ENCODE results near the gene SPAG16.

DNA sequence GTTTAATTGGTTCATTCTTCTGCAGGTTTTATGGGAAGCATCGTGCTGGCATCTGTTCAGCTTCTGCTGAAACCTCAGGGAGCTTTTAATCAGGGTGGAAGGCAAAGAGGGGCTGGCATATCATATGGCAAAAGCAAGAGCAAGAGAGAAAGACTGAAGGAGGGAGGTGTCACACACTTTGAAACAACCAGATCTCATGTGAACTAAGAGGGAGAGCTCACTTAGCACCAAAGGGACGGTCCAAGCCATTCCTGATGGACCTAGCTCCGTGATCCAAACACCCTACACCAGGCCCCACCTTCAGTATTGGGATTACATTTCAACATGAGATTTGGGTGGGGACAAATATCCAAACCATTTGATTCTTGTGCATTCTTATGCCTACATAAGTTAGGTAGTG is 563.1 kb downstream of the SPAG16 start:
- TF ChIP-seq, protein P1, sequence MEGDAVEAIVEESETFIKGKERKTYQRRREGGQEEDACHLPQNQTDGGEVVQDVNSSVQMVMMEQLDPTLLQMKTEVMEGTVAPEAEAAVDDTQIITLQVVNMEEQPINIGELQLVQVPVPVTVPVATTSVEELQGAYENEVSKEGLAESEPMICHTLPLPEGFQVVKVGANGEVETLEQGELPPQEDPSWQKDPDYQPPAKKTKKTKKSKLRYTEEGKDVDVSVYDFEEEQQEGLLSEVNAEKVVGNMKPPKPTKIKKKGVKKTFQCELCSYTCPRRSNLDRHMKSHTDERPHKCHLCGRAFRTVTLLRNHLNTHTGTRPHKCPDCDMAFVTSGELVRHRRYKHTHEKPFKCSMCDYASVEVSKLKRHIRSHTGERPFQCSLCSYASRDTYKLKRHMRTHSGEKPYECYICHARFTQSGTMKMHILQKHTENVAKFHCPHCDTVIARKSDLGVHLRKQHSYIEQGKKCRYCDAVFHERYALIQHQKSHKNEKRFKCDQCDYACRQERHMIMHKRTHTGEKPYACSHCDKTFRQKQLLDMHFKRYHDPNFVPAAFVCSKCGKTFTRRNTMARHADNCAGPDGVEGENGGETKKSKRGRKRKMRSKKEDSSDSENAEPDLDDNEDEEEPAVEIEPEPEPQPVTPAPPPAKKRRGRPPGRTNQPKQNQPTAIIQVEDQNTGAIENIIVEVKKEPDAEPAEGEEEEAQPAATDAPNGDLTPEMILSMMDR (IDR thresholded peaks at IDR 0.05; ENCODE audit: insufficient read depth, low read length), result no peak
- TF ChIP-seq GABPA (IDR thresholded peaks at IDR 0.05; ENCODE audit: low read depth), result no peak
- TF ChIP-seq, protein P2, sequence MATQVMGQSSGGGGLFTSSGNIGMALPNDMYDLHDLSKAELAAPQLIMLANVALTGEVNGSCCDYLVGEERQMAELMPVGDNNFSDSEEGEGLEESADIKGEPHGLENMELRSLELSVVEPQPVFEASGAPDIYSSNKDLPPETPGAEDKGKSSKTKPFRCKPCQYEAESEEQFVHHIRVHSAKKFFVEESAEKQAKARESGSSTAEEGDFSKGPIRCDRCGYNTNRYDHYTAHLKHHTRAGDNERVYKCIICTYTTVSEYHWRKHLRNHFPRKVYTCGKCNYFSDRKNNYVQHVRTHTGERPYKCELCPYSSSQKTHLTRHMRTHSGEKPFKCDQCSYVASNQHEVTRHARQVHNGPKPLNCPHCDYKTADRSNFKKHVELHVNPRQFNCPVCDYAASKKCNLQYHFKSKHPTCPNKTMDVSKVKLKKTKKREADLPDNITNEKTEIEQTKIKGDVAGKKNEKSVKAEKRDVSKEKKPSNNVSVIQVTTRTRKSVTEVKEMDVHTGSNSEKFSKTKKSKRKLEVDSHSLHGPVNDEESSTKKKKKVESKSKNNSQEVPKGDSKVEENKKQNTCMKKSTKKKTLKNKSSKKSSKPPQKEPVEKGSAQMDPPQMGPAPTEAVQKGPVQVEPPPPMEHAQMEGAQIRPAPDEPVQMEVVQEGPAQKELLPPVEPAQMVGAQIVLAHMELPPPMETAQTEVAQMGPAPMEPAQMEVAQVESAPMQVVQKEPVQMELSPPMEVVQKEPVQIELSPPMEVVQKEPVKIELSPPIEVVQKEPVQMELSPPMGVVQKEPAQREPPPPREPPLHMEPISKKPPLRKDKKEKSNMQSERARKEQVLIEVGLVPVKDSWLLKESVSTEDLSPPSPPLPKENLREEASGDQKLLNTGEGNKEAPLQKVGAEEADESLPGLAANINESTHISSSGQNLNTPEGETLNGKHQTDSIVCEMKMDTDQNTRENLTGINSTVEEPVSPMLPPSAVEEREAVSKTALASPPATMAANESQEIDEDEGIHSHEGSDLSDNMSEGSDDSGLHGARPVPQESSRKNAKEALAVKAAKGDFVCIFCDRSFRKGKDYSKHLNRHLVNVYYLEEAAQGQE (IDR thresholded peaks at IDR 0.05; ENCODE audit: insufficient replicate concordance, low read depth), result no peak

Data from HL-60 (cell line).